Esophagus mucosa (tissue), 1 donor: ENCODE measurements around the gene C1QTNF6. TPM values are rescaled to one million over a fixed set of nuclear protein-coding genes. Genes with fewer than 3 reads are reported as not detected.

Experiments used
- ATAC-seq: fragments of 200-7000 bp; cut with Tn5 transposase; one replicate; pipeline ENCODE4 v1.9.1; 2020
- total RNA-seq: library from RNA; stranded (reverse); gene quantifications from one replicate; pipeline ENCODE4 v1.2.4, GENCODE V29; 2023
- donor health status: DM: yes; HTN: yes; CAD: no.

C1QTNF6 gene
- total RNA-seq, 1 donor from 2014 or later, result 2.0 TPM

GRCh38 chr22:37141971-37142370, 46.1 kb downstream of the C1QTNF6 start:
- ATAC-seq, result no peak

DNA sequence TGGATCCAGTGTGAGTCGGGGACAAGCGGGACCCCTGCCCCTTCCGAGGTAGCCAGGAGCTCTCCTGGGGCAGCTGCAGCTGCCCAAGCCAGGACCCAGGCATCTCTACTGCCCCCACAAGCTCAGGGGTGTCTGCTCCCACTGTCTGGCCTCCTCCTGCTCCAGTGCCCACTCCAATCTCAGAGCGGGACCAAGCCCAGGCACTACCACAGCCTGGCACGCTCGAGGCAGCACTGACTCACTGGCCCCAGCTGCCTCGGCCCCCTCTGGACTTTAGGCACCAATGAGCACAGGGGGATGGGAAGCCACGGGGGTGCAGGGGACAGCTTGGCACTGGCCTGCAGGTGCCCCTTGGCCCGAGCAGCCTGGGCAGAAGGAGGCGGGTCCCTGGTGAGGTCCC, 46.6 kb downstream of the C1QTNF6 start:
- ATAC-seq, result no peak

DNA sequence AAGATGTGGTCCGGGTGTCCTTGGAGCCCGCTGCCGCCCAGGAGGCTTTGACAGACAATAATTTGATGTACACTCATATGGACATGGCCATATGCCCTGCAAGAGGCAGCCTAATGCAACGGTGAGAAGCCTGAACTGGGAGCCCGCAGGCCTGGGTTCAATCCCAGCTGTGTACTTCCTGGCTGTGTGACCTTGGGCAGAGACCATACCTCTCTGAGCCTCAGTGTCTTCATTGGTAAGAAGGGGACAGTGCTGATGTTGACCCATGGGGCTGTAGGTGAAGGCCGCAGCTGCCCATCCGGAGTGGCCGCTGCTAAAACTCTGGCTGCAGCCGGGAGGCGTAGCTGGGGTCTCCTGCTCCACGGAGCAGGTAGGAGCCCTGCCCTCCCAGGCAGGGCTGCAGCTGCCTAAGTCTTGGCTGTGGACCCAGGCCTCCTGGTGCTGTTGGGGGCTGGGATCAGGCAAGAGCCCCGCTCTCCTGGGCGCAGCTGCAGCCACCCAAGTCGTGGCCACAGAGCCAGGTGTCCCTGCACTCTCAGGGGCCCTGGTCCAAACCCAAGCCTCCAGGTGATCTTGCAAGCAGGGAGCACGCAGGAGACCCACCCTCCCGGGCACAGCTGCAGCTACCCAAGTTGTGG, 47.2 kb downstream of the C1QTNF6 start:
- ATAC-seq, result no peak

DNA sequence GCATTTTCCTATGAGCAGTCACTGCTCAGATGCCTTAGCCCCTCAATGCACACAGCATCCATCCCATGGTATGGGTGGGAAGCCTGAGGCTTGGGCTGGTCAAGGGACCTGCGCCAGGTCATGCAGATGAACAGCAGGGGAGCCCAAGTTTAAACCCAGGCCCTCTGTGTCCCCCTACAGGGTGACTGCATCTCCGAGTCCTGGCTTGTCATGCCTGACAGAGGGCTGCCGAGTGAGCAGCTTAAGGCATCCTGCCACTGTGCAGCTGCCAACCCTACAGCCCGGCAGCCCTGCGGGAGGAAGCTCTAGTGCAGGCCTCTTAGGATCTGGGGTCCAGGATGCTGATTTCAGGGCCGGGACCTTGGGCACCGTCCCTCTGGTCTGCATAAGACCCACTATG, 48.3 kb downstream of the C1QTNF6 start:
- no peak for ATAC-seq

GRCh38 chr22:37138849-37139561, 49.0 kb downstream of the C1QTNF6 start:
- ATAC-seq, result no peak

GRCh38 chr22:37137903-37138665, 50.0 kb downstream of the C1QTNF6 start:
- ATAC-seq, result no peak

DNA sequence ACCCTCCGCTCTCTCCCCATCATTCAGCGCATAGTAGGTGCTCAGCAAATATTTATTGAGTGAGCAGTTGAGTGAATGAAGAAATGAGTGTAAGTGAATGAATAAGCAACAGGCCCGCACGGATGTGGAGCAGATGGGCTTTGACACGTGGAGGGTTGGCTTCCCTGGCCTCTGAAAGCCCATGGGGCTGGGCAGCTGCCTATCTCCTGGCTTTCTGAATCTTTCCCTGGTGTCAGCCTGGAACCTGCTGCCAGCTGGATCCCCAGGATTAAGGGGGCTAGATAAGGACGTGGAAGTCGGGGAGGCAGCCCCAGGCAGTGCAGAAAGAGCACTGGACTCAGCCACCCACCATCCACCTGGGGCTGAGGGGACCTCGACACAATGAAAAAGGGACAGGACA, 50.9 kb downstream of the C1QTNF6 start:
- no peak for ATAC-seq

- ATAC-seq, result no peak
Observed at GRCh38 chr22:37135023-37135422, 53.0 kb downstream of the C1QTNF6 start.

DNA sequence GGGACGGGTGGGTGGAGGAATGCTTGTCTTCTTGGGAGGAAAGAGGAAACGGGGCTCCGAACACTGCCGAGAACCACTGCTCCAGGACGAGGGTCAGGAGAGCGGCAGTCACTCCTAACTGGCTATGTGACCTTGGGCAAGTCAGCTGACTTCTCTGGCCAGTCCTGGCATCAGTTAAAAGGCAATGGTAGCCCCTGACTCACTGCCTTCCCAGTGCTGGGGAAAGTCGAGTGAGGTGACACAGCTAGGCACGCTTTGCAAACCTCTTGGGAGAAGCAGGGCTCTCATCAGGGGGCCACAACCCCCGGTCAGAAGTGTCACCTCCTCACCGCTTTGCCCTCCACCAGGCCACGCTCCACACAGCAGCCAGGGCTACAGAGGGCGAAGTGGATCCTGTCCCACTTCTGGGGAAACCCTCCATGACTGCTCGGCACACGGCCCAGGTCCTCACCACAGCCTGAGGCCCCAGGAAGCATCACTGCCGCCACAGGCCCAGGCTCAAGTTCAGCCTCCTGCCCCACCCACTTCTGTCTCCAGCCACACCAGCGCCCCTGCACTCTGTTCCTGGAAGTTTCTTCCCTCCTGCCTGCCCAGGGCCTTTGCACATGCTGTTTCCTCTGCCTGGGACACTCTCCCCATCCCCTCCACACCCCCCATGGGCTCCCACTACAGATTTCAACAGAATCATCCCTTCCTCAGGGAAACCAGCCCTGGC, 54.6 kb downstream of the C1QTNF6 start:
- ATAC-seq, result peak; percentile 31

DNA sequence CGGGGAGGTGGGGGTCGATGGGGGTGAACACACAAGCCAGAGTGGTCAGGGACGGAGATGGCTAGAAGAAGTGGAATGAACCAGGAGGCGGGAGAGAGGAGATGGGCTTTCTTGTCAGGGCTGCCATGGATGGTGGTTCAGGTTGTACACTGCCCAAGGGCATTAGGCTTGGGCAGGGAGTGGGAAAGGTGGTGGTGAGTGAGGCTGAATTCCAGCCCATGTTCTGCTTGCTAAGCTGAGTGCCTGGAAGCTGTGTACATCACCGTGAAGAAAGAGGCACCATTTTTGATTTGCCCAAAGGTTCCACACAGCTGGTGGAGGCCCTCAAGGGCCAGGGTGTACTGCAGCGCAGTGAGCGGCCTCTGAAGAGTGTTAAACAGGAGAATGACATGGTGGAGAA, 55.3 kb downstream of the C1QTNF6 start:
- no peak for ATAC-seq

Other genes starting within 250 kb of the C1QTNF6 start
- 83.2 TPM for gene TST, start 168.8 kb downstream of the C1QTNF6 start, total RNA-seq
- gene MPST, start 168.5 kb downstream of the C1QTNF6 start, total RNA-seq, result 78.0 TPM
- 3.9 TPM for gene KCTD17, start 136.5 kb downstream of the C1QTNF6 start, total RNA-seq
- gene TMPRSS6, start 78.5 kb downstream of the C1QTNF6 start, total RNA-seq, result not detected
- 3.1 TPM for gene IL2RB, start 38.3 kb downstream of the C1QTNF6 start, total RNA-seq
- not detected for gene SSTR3, start 24.2 kb upstream of the C1QTNF6 start, total RNA-seq
- 19.0 TPM for gene RAC2, start 56.0 kb upstream of the C1QTNF6 start, total RNA-seq
- 1.6 TPM for gene CYTH4, start 94.3 kb upstream of the C1QTNF6 start, total RNA-seq
- not detected for gene ELFN2, start 239.2 kb upstream of the C1QTNF6 start, total RNA-seq